Neural cell (in vitro differentiated cells): ENCODE data around the gene SUCLG2.

Source experiments
- EP300 ChIP-seq: fragments of 450-650 bp; conservative IDR thresholded peaks from 2 replicates; pipeline ENCODE4 v1.6.1; 2014; ENCODE audit warnings: antibody characterized with exemption, mild to moderate bottlenecking, moderate library complexity; ENCODE audit not compliant: poor library complexity, severe bottlenecking
- EZH2 ChIP-seq: fragments of 200-600, 300-800 bp; shearing (Covaris generic), sonication (generic); IDR thresholded peaks from 2 replicates; pipeline ENCODE4 v1.6.1; 2014; ENCODE audit warnings: antibody characterized with exemption, low read length, borderline replicate concordance, mild to moderate bottlenecking; ENCODE audit not compliant: insufficient read depth, poor library complexity, severe bottlenecking
- MXI1 ChIP-seq: fragments of 450-650 bp; conservative IDR thresholded peaks from 2 replicates; pipeline ENCODE4 v1.6.1; 2014; ENCODE audit warnings: antibody characterized with exemption, mild to moderate bottlenecking; ENCODE audit not compliant: poor library complexity, severe bottlenecking
- POLR2AphosphoS5 ChIP-seq: IDR thresholded peaks from 2 replicates; pipeline ENCODE4 v1.6.1; 2012
- RAD21 ChIP-seq: fragments of 450-650 bp; conservative IDR thresholded peaks from 2 replicates; pipeline ENCODE4 v1.6.1; 2014; ENCODE audit warnings: antibody characterized with exemption, mild to moderate bottlenecking, moderate library complexity
- TAF1 ChIP-seq: IDR thresholded peaks from 2 replicates; pipeline ENCODE4 v1.6.1; 2012; ENCODE audit warnings: low read depth
- TF ChIP-seq, protein P1 (sequence below): fragments of 450-650 bp; IDR thresholded peaks from 2 replicates; pipeline ENCODE4 v1.5.1; 2014; ENCODE audit warnings: antibody characterized with exemption, mild to moderate bottlenecking, moderate library complexity; ENCODE audit not compliant: poor library complexity, severe bottlenecking
- TF ChIP-seq, protein P2 (sequence below): IDR thresholded peaks from 2 replicates; pipeline ENCODE4 v1.6.1; 2012; ENCODE audit warnings: borderline replicate concordance

DNA sequence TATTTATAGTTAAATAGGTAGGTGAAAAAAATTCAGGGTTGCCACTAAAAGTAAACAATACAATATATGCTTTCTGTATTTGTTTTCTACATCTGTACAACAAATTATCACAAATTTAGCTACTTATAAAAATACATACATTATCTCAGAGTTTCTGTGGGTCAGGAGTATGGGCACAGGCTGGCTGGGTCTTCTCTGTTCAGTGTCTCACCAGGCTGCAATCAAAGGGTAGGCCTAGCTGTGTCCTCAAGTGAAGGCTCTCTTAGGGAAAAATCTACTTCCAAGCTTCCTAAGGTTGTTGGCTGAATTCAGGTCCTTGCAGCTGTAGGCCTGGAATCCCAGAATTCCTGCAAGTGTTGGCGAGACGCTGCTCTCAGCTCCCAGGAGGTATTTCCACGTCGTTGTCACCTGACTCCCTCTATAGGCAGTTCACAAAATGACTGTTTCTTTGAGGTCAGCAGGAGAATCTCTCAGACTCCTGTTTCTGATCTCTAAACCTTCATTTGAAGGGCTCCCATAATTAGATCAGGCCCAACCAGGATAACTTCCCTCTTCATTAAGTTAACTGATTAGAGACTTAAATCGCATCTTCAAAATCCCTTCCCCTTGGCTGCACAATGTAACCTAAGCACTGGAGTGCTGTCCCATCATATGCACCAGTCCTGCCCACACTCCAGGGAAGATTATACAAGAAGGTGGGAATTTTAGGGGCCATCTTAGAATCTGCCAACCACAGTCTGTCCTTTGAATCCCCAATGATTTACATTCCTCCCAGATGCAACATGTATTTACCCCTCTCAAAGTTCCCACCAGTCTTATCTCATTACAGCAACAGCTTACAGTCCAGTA lies 296.6 kb downstream of the SUCLG2 start:
- TF ChIP-seq, protein P1, sequence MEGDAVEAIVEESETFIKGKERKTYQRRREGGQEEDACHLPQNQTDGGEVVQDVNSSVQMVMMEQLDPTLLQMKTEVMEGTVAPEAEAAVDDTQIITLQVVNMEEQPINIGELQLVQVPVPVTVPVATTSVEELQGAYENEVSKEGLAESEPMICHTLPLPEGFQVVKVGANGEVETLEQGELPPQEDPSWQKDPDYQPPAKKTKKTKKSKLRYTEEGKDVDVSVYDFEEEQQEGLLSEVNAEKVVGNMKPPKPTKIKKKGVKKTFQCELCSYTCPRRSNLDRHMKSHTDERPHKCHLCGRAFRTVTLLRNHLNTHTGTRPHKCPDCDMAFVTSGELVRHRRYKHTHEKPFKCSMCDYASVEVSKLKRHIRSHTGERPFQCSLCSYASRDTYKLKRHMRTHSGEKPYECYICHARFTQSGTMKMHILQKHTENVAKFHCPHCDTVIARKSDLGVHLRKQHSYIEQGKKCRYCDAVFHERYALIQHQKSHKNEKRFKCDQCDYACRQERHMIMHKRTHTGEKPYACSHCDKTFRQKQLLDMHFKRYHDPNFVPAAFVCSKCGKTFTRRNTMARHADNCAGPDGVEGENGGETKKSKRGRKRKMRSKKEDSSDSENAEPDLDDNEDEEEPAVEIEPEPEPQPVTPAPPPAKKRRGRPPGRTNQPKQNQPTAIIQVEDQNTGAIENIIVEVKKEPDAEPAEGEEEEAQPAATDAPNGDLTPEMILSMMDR = no peak
- TF ChIP-seq, protein P2, sequence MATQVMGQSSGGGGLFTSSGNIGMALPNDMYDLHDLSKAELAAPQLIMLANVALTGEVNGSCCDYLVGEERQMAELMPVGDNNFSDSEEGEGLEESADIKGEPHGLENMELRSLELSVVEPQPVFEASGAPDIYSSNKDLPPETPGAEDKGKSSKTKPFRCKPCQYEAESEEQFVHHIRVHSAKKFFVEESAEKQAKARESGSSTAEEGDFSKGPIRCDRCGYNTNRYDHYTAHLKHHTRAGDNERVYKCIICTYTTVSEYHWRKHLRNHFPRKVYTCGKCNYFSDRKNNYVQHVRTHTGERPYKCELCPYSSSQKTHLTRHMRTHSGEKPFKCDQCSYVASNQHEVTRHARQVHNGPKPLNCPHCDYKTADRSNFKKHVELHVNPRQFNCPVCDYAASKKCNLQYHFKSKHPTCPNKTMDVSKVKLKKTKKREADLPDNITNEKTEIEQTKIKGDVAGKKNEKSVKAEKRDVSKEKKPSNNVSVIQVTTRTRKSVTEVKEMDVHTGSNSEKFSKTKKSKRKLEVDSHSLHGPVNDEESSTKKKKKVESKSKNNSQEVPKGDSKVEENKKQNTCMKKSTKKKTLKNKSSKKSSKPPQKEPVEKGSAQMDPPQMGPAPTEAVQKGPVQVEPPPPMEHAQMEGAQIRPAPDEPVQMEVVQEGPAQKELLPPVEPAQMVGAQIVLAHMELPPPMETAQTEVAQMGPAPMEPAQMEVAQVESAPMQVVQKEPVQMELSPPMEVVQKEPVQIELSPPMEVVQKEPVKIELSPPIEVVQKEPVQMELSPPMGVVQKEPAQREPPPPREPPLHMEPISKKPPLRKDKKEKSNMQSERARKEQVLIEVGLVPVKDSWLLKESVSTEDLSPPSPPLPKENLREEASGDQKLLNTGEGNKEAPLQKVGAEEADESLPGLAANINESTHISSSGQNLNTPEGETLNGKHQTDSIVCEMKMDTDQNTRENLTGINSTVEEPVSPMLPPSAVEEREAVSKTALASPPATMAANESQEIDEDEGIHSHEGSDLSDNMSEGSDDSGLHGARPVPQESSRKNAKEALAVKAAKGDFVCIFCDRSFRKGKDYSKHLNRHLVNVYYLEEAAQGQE = no peak
- TF ChIP-seq EZH2 (no peak), EP300 (no peak), POLR2AphosphoS5 (no peak), MXI1 (no peak), TAF1 (no peak), RAD21 (no peak)
